ENCODE data around the gene ATG2B. TPM values are rescaled to one million over a fixed set of nuclear protein-coding genes. Genes with fewer than 3 reads are reported as not detected.

Gene ATG2B
- total and polyA plus RNA-seq, 10 of the 15 experiments (the other 5 are each of a cell fraction or from before 2014, with no cell fraction given), result 0.84 to 15.4 (median 9.9) TPM

DNA sequence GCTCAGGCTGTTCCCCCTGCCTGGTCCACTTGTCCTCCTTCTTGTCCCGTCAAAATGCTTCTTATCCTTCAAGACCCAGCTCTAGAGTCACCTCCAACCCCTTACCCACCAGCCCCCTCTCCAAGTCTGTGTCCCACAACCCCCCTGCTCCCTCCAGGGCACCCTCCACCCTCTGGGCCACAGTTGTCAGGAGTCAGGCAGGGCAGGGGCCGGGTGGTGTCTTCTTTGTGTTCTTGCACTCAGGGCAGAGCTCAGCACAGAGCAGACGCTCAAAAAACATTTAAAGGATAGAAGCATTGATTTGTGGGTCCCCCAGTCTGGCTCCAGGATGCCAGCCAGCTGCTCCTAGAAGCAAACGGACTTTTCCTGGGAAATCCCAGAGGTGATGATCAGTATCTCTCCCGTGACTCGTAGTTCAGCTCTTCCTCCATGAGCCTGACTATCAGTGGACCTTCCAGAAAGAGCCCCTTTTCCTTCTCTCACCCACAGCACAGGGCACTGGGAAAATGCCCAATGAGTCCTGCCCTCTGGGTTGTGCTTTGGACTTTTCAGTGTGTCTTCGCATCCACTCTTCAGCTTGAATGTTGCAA lies 124.4 kb downstream of the ATG2B start (continued):
- TF ChIP-seq CHD2 (IDR thresholded peaks at IDR 0.05; ENCODE audit: borderline replicate concordance, low read depth, low read length) (no peak), PAX5 (IDR thresholded peaks at IDR 0.05; ENCODE audit: borderline replicate concordance, low read depth, low read length) (no peak), TCF7 (IDR thresholded peaks at IDR 0.05; ENCODE audit: borderline replicate concordance) (no peak), RBBP5 (conservative IDR thresholded peaks at IDR 0.05) (no peak), SMARCA5 (IDR thresholded peaks at IDR 0.05) (no peak), CBX5 (IDR thresholded peaks at IDR 0.05; ENCODE audit: low read depth) (no peak)
- TF ChIP-seq, protein P1, sequence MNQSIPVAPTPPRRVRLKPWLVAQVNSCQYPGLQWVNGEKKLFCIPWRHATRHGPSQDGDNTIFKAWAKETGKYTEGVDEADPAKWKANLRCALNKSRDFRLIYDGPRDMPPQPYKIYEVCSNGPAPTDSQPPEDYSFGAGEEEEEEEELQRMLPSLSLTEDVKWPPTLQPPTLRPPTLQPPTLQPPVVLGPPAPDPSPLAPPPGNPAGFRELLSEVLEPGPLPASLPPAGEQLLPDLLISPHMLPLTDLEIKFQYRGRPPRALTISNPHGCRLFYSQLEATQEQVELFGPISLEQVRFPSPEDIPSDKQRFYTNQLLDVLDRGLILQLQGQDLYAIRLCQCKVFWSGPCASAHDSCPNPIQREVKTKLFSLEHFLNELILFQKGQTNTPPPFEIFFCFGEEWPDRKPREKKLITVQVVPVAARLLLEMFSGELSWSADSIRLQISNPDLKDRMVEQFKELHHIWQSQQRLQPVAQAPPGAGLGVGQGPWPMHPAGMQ (IDR thresholded peaks at IDR 0.05; ENCODE audit: borderline replicate concordance), result no peak

DNA sequence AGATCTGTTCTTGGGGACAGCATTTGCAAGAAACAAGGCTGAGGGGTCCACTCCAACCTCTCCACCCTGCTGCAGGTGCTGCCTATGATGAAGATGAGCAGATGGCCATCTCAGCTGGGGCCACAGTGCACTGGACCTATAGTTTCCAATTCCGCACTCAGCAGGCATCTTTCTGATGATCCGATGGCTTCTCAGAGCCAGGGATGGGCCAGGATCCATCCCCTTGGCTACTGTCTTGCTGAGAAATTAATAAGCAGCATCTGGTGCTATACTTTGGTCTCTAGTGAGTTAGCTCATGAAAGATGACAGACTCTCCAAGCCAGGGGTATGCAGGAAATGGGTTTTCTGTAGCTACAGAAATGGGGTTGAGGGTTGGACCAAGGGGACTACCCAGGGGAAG lies 125.5 kb downstream of the ATG2B start:
- H3K36me3 ChIP-seq (ENCODE audit: control insufficient read depth in 2 of 2, insufficient read depth in 2 of 2, low read length in 1 of 2), result no peaks in the 10 kb centered on the region
- H4K20me1 ChIP-seq (ENCODE audit: control insufficient read depth, insufficient read depth), result no peaks in the 10 kb centered on the region
- BruUV-seq (replicated peaks), result no TSS peak
- FAIRE-seq, result no peak
- ChIA-PET SMC1A (ENCODE audit: uncharacterized antibody, unreplicated experiment) (no interaction called here), CTCF (no interaction called here), POLR2A (no interaction called here), RAD21 (ENCODE audit: unreplicated experiment) (no interaction called here)
- no peaks in the 10 kb centered on the region for H3K4me1 ChIP-seq (ENCODE audit: control insufficient read depth, insufficient read depth, low read length)
- in situ Hi-C loops (cut with MboI) (no loop called here), intact Hi-C loops (cut with micrococcal nuclease; ENCODE audit: unreplicated experiment) (no loop called here)
- no peak for ATAC-seq
- no peak overlapping the region for H3K9ac ChIP-seq (ENCODE audit: control insufficient read depth, insufficient read depth, low read length)
- WGBS (ENCODE audit: insufficient coverage, insufficient replicate concordance, low lambda C conversion rate, missing lambda C conversion rate), result 15% methylated on average over 2 of the region's 2 CpGs
- H2AFZ ChIP-seq (ENCODE audit: control insufficient read depth, low read depth, low read length), result no peak overlapping the region
- H3K79me2 ChIP-seq (ENCODE audit: control insufficient read depth, insufficient read depth, low read length), result no peaks in the 10 kb centered on the region
- H3K27ac ChIP-seq (ENCODE audit: control insufficient read depth, insufficient read depth), result no peak overlapping the region
- no peak overlapping the region for H3K4me3 ChIP-seq
- peaks cover 0 to 2% of the 10 kb centered on the region in 2 experiments; a peak in 1 of 4 replicates for H3K27me3 ChIP-seq (replicated peaks in 1 of 2; ENCODE audit: control insufficient read depth in 2 of 2, insufficient read depth in 2 of 2, low read length in 1 of 2)
- H3K4me2 ChIP-seq (ENCODE audit: control insufficient read depth, insufficient read depth), result no peak overlapping the region
- H3K9me3 ChIP-seq (replicated peaks; ENCODE audit: control insufficient read depth, insufficient read depth, low read length), result no peaks in the 10 kb centered on the region
- no peak for DNase-seq (ENCODE audit: low read depth, low spot score)
- no peak for TF ChIP-seq IKZF2 (IDR thresholded peaks at IDR 0.05)
- no peak for TF ChIP-seq MEF2A (IDR thresholded peaks at IDR 0.05; ENCODE audit: insufficient read depth, low read depth, low read length)
- TF ChIP-seq LARP7 (IDR thresholded peaks at IDR 0.05), result no peak
- no peak for TF ChIP-seq KAT2A (conservative IDR thresholded peaks at IDR 0.05; ENCODE audit: control insufficient read depth, low read depth, low read length)
- no peak for TF ChIP-seq POLR2AphosphoS2 (IDR thresholded peaks at IDR 0.05; ENCODE audit: low read depth, low read length)
- TF ChIP-seq CBX3 (IDR thresholded peaks at IDR 0.05; ENCODE audit: borderline replicate concordance, low read depth), result no peak
- TF ChIP-seq, protein P2, sequence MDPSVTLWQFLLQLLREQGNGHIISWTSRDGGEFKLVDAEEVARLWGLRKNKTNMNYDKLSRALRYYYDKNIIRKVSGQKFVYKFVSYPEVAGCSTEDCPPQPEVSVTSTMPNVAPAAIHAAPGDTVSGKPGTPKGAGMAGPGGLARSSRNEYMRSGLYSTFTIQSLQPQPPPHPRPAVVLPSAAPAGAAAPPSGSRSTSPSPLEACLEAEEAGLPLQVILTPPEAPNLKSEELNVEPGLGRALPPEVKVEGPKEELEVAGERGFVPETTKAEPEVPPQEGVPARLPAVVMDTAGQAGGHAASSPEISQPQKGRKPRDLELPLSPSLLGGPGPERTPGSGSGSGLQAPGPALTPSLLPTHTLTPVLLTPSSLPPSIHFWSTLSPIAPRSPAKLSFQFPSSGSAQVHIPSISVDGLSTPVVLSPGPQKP (IDR thresholded peaks at IDR 0.05; ENCODE audit: low read depth, low read length), result no peak
- TF ChIP-seq, protein P3, sequence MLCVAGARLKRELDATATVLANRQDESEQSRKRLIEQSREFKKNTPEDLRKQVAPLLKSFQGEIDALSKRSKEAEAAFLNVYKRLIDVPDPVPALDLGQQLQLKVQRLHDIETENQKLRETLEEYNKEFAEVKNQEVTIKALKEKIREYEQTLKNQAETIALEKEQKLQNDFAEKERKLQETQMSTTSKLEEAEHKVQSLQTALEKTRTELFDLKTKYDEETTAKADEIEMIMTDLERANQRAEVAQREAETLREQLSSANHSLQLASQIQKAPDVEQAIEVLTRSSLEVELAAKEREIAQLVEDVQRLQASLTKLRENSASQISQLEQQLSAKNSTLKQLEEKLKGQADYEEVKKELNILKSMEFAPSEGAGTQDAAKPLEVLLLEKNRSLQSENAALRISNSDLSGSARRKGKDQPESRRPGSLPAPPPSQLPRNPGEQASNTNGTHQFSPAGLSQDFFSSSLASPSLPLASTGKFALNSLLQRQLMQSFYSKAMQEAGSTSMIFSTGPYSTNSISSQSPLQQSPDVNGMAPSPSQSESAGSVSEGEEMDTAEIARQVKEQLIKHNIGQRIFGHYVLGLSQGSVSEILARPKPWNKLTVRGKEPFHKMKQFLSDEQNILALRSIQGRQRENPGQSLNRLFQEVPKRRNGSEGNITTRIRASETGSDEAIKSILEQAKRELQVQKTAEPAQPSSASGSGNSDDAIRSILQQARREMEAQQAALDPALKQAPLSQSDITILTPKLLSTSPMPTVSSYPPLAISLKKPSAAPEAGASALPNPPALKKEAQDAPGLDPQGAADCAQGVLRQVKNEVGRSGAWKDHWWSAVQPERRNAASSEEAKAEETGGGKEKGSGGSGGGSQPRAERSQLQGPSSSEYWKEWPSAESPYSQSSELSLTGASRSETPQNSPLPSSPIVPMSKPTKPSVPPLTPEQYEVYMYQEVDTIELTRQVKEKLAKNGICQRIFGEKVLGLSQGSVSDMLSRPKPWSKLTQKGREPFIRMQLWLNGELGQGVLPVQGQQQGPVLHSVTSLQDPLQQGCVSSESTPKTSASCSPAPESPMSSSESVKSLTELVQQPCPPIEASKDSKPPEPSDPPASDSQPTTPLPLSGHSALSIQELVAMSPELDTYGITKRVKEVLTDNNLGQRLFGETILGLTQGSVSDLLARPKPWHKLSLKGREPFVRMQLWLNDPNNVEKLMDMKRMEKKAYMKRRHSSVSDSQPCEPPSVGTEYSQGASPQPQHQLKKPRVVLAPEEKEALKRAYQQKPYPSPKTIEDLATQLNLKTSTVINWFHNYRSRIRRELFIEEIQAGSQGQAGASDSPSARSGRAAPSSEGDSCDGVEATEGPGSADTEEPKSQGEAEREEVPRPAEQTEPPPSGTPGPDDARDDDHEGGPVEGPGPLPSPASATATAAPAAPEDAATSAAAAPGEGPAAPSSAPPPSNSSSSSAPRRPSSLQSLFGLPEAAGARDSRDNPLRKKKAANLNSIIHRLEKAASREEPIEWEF (IDR thresholded peaks at IDR 0.05; ENCODE audit: insufficient replicate concordance, low read depth, low read length), result no peak
- no peak for TF ChIP-seq PAX5 (IDR thresholded peaks at IDR 0.05; ENCODE audit: borderline replicate concordance, low read depth, low read length)
- no peak for TF ChIP-seq SREBF2 (IDR thresholded peaks at IDR 0.05; ENCODE audit: low read length)
- no peak for TF ChIP-seq NR2F1 (conservative IDR thresholded peaks at IDR 0.05)
- no peak for TF ChIP-seq RCOR1 (conservative IDR thresholded peaks at IDR 0.05; ENCODE audit: low read depth, low read length)
